ENCODE measurements around the gene OST4.
A peak's percentile ranks its signal among the peaks of the same experiment; 100 is the strongest.

The OST4 gene

GRCh38 chr2:27092696-27093429, 21.4 kb upstream of the OST4 start:
- no peak for DNase-seq

- DNase-seq: no peak
These were observed 20.6 kb upstream of the OST4 start for GRCh38 chr2:27091746-27092695.

- DNase-seq: no peak
These were observed 17.9 kb upstream of the OST4 start for GRCh38 chr2:27089111-27089954.

GRCh38 chr2:27088634-27089033, 17.2 kb upstream of the OST4 start:
- no peak for DNase-seq

GRCh38 chr2:27087823-27088410, 16.5 kb upstream of the OST4 start:
- DNase-seq: no peak

- peak; percentile 44 for DNase-seq
These were observed 15.5 kb upstream of the OST4 start, which contains the start of gene KHK for GRCh38 chr2:27086724-27087593. Gene KHK (plus strand): TSS chr2:27086772. CDS start chr2:27087260, 488 bp downstream.

GRCh38 chr2:27086090-27086723, 14.8 kb upstream of the OST4 start:
- peak; percentile 91 for DNase-seq

GRCh38 chr2:27085673-27086089, 14.2 kb upstream of the OST4 start:
- peak; percentile 61 for DNase-seq

- no peak for DNase-seq
These were observed 13.7 kb upstream of the OST4 start for GRCh38 chr2:27085062-27085672.

- DNase-seq: no peak
These were observed 13.0 kb upstream of the OST4 start for GRCh38 chr2:27084297-27085061.

- no peak for DNase-seq
These were observed 12.2 kb upstream of the OST4 start for GRCh38 chr2:27083410-27084296.

- no peak for DNase-seq
These were observed 11.4 kb upstream of the OST4 start for GRCh38 chr2:27082773-27083409.

GRCh38 chr2:27081984-27082772, 10.7 kb upstream of the OST4 start:
- DNase-seq: no peak

- no peak for DNase-seq
These were observed 9.1 kb upstream of the OST4 start for GRCh38 chr2:27080603-27080936.

- peak; percentile 18 for DNase-seq
These were observed 8.7 kb upstream of the OST4 start for GRCh38 chr2:27080140-27080469.

- DNase-seq: peak; percentile 26
These were observed 8.0 kb upstream of the OST4 start for GRCh38 chr2:27079233-27080139.

All from EL (cell line).